ENCODE results near the gene IYD. TPM values are rescaled to one million over a fixed set of nuclear protein-coding genes. Genes with fewer than 3 reads are reported as not detected.

The IYD gene
- polyA plus RNA-seq, 1 of the 3 experiments (the other 2 are of a cell fraction) = not detected

- DNase-seq = peak; percentile 53
- H3K9me2 ChIP-seq = no peaks in the 10 kb centered on the region
- ChIA-PET CTCF (interaction anchor here (0.6 to 4.9 kb wide), 12 partner anchors 8 to 404 kb away, joined by 3 to 76 read pairs (median 3); no protein-coding TSS in a partner anchor), POLR2A (no interaction called here)
- TF ChIP-seq PBX3 (IDR thresholded peaks at IDR 0.05) = no peak
- TF ChIP-seq NFIC (IDR thresholded peaks at IDR 0.05; ENCODE audit: borderline replicate concordance) = no peak
- peak; percentile 40 for TF ChIP-seq SMC3 (IDR thresholded peaks at IDR 0.05; ENCODE audit: low read depth, low read length)
- peak; percentile 66 for TF ChIP-seq CTCF (IDR thresholded peaks at IDR 0.05)
- peak; percentile 24; the same call in 1 of the 2 replicates for TF ChIP-seq RAD21 (IDR thresholded peaks at IDR 0.05; ENCODE audit: low read length)
- TF ChIP-seq MAX (IDR thresholded peaks at IDR 0.05; ENCODE audit: low read depth) = peak; percentile 77
- peak; percentile 73; the same call in 1 of the 2 replicates for TF ChIP-seq ELF1 (IDR thresholded peaks at IDR 0.05)
- no peaks in the 10 kb centered on the region; a peak in 2 of 4 replicates for H3K4me1 ChIP-seq (ENCODE audit: control insufficient read depth in 1 of 2, insufficient read depth in 2 of 2, low read depth in 1 of 2, low read length in 1 of 2)
- no peaks in the 10 kb centered on the region for H4K20me1 ChIP-seq (ENCODE audit: insufficient read depth)
- peak overlapping the region; percentile 79 for H2AFZ ChIP-seq (ENCODE audit: low read depth)
- peaks cover 3% of the 10 kb centered on the region for H3F3A ChIP-seq (replicated peaks; ENCODE audit: insufficient read depth)
- peak overlapping the region; percentile 30 to 41; a peak in 2 of 4 replicates for H3K4me3 ChIP-seq (ENCODE audit: low read depth in 2 of 2, low read length in 1 of 2)
- H3K9ac ChIP-seq = no peak overlapping the region
- H3K4me2 ChIP-seq = peak overlapping the region; percentile 79
- H3K79me2 ChIP-seq (ENCODE audit: insufficient read depth) = no peaks in the 10 kb centered on the region
- 8% methylated on average over 12 of the region's 23 CpGs for WGBS (ENCODE audit: low lambda C conversion rate)
- no peaks in the 10 kb centered on the region for H3K9me3 ChIP-seq
- no peak overlapping the region for H3K27ac ChIP-seq (ENCODE audit: low read depth in 2 of 2, low read length in 1 of 2)
- no peaks in the 10 kb centered on the region for H3K36me3 ChIP-seq (replicated peaks in 1 of 2; ENCODE audit: control insufficient read depth in 1 of 2, insufficient read depth in 2 of 2, low read length in 1 of 2)
- no peaks in the 10 kb centered on the region; the same call in 1 of the 2 replicates for H3K27me3 ChIP-seq (ENCODE audit: insufficient read depth)
Observed at GRCh38 chr6:150418827-150419594, 50.2 kb downstream of the IYD start.

GRCh38 chr6:150420428-150420827 is 51.6 kb downstream of the IYD start:
- CTCF ChIA-PET = interaction anchor here (4.9 kb wide), 1 partner anchor 396 kb away, joined by 76 read pairs; no protein-coding TSS in a partner anchor
- no peak overlapping the region for H2AFZ ChIP-seq (ENCODE audit: low read depth)

More at GRCh38 chr6:150420428-150420827, 51.6 kb downstream of the IYD start:
- POLR2A ChIA-PET = no interaction called here
- H3K4me2 ChIP-seq = no peak overlapping the region
- H3F3A ChIP-seq (replicated peaks; ENCODE audit: insufficient read depth) = peaks cover 3% of the 10 kb centered on the region
- H3K9ac ChIP-seq = no peak overlapping the region
- no peaks in the 10 kb centered on the region; a peak in 2 of 4 replicates for H3K4me1 ChIP-seq (ENCODE audit: control insufficient read depth in 1 of 2, insufficient read depth in 2 of 2, low read depth in 1 of 2, low read length in 1 of 2)
- H3K27me3 ChIP-seq (ENCODE audit: insufficient read depth) = no peaks in the 10 kb centered on the region; the same call in 1 of the 2 replicates
- H3K36me3 ChIP-seq (replicated peaks in 1 of 2; ENCODE audit: control insufficient read depth in 1 of 2, insufficient read depth in 2 of 2, low read length in 1 of 2) = no peaks in the 10 kb centered on the region
- H3K79me2 ChIP-seq (ENCODE audit: insufficient read depth) = no peaks in the 10 kb centered on the region
- no peaks in the 10 kb centered on the region for H4K20me1 ChIP-seq (ENCODE audit: insufficient read depth)
- DNase-seq = no peak
- H3K4me3 ChIP-seq (ENCODE audit: low read depth in 2 of 2, low read length in 1 of 2) = no peak overlapping the region
- WGBS (ENCODE audit: low lambda C conversion rate) = 19% methylated on average over 2 of the region's 2 CpGs
- no peaks in the 10 kb centered on the region for H3K9me3 ChIP-seq
- TF ChIP-seq RAD21 (IDR thresholded peaks at IDR 0.05; ENCODE audit: low read length) = no peak
- no peak for TF ChIP-seq RCOR1 (IDR thresholded peaks at IDR 0.05; ENCODE audit: low read length)
- no peak for TF ChIP-seq FOXJ3 (CRISPR knock-in tag; IDR thresholded peaks at IDR 0.05)
- no peak for TF ChIP-seq RXRA (IDR thresholded peaks at IDR 0.05; ENCODE audit: borderline replicate concordance, low read depth)
- TF ChIP-seq USF2 (IDR thresholded peaks at IDR 0.05; ENCODE audit: borderline replicate concordance, low read depth, low read length) = no peak
- no peak for TF ChIP-seq MXI1 (IDR thresholded peaks at IDR 0.05; ENCODE audit: low read depth, low read length)
- TF ChIP-seq CTCF (IDR thresholded peaks at IDR 0.05) = no peak
- no peak for TF ChIP-seq NFIC (IDR thresholded peaks at IDR 0.05; ENCODE audit: borderline replicate concordance)
- no peak for TF ChIP-seq POLR2AphosphoS5 (IDR thresholded peaks at IDR 0.05; ENCODE audit: low read depth, low read length)
- H3K27ac ChIP-seq (ENCODE audit: low read depth in 2 of 2, low read length in 1 of 2) = no peak overlapping the region
- no peaks in the 10 kb centered on the region for H3K9me2 ChIP-seq
